Ovary (tissue), 9 donors: ENCODE data around the gene SEC14L2. TPM values are rescaled to one million over a fixed set of nuclear protein-coding genes. Genes with fewer than 3 reads are reported as not detected.
"Not testable (repeated sequence)": the region's sequence is repeated elsewhere in the genome, so short reads cannot be mapped to it uniquely, and the experiment has no call there.

Experiments used
- DNase-seq, 5 donors: peaks; one replicate each; pipeline ENCODE4 v3.0.0-alpha.2; 2019 to 2020
- H3K27ac ChIP-seq, 2 donors: fragments of 200-600 bp; one replicate each; pipeline versions ENCODE4 v1.5.1 to v1.8.0; 2019 to 2022
- H3K27me3 ChIP-seq: fragments of 200-600 bp; one replicate; pipeline ENCODE4 v1.8.0; 2022
- H3K36me3 ChIP-seq: fragments of 200-600 bp; sonication (generic); one replicate; pipeline ENCODE4 v1.5.1; 2019
- H3K4me1 ChIP-seq: one replicate; pipeline ENCODE4 v1.8.1; 2013; ENCODE audit warnings: mild to moderate bottlenecking, moderate library complexity; ENCODE audit not compliant: insufficient read depth
- H3K4me3 ChIP-seq: fragments of 200-600 bp; sonication (generic); one replicate; pipeline ENCODE4 v1.5.1; 2017
- H3K9me3 ChIP-seq, 2 donors: fragments of 200-600 bp in 1 of 2; sonication (generic) in 1 of 2; one replicate each; pipeline versions ENCODE4 v1.5.1 to v1.8.1; 2013 to 2019; ENCODE audit warnings: mild to moderate bottlenecking in 1 of 2, moderate library complexity in 1 of 2
- EP300 ChIP-seq: sonication (generic); formaldehyde crosslinking; IDR thresholded peaks from one replicate; pipeline ENCODE4 v1.6.1; 2017; ENCODE audit warnings: antibody characterized with exemption
- POLR2A ChIP-seq: fragments of 450-650 bp; IDR thresholded peaks from one replicate; pipeline ENCODE4 v1.6.1; 2017; ENCODE audit warnings: antibody characterized with exemption, mild to moderate bottlenecking, moderate library complexity
- WGBS, 3 donors: extraction: QIAGEN DNeasy Blood & Tissue Kit in 1 of 3; methylation state at CpG; one replicate each; pipeline versions ENCODE4 v1.1.5 to v1.1.7; 2013 to 2017; 5-methylcytosine and 5-hydroxymethylcytosine counted together
- intact Hi-C, 4 donors: fragments of 100-400 bp; cut with DNase I; formaldehyde crosslinking; loops; one replicate each; pipeline versions ENCODE4 v1.11.0 to v1.15.1; 2022 to 2023
- polyA plus RNA-seq, 2 donors: library from polyadenylated mRNA; stranded (reverse); fragments of 200-250 nt in 1 of 2; fragments of 350-450 nt in 1 of 2; fragmentation: Illumina TruSeq in 1 of 2; extraction: RNeasy Lipid Tissue Mini Kit (QIAGEN cat#74804) in 1 of 2; gene quantifications; one replicate each; pipeline ENCODE4 v1.2.3, GENCODE V29; 2013 to 2014
- total RNA-seq, 7 donors: library from RNA; depleted of rRNA in 2 of 7; stranded (reverse); fragments of >200 nt in 2 of 7; fragmentation: NEBNext Ultra II Directional in 3 of 7; extraction: Animal tissue kit (Norgen Biotek cat#: 25700) in 3 of 7; gene quantifications; one replicate each; pipeline versions ENCODE4 v1.1.0 to v1.2.4, GENCODE V29; 2016 to 2023
- TF ChIP-seq, protein P1 (sequence below), 3 donors: fragments of 450-650 bp in 2 of 3; fragments of 200-600 bp in 1 of 3; IDR thresholded peaks; one replicate each; pipeline versions ENCODE4 v1.5.1 to v1.8.0; 2016 to 2022; ENCODE audit warnings: antibody characterized with exemption in 3 of 3, mild to moderate bottlenecking in 1 of 3
- donor health status: DM: no; HTN: no; CAD: no; lungs with moderate emphysema.
- donor health status: DM: no; HTN: no; CAD: no.
- donor health status: Bipolar disorder and iron deficiency.
- donor health status: DM: yes; HTN: yes; CAD: no.
- donor health status: DM: no; HTN: no; CAD: no.
- donor health status: DM: yes; HTN: yes; CAD: no.

Gene SEC14L2
- total and polyA plus RNA-seq, 9 donors = 2.5 to 14.3 (median 8.2) TPM

DNA sequence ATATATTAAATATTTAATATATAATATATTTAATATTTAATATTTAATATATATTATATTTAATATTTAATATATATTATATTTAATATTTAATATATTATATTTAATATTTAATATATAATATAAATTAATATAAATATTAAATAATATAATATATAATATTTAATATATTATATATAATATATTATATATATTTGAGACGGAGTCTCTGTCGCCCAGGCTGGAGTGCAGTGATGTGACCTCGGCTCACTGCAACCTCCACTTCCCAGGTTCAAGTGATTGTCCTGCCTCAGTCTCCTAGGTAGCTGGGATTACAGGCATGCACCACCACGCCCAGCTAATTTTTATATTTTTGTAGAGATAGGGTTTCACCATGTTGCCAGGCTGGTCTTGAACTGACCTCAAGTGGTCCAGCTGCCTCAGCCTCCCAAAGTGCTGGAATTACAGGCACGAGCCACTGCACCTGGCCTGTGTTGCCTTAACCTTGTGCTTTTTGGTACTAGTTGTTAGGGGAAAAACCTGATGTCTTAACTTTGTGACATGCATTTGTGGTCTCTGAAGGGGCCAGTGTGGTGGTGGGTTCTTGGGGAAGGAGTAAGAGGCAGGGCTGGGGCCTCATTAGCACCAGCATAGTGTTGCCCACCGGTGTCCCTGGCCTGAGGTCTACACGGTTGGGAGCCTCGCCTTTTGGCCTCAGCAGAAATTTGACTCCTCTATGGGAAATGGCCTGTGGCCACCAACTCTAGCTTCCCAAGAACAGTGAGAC is 58.4 kb downstream of the SEC14L2 start:
- Histone ChIP-seq H3K36me3 (no peaks in the 10 kb centered on the region), H3K4me1 (peaks cover 2% of the 10 kb centered on the region), H3K4me3 (no peak overlapping the region), H3K27me3 (no peaks in the 10 kb centered on the region), H3K9me3 (no peaks in the 10 kb centered on the region), H3K27ac (no peak overlapping the region)
- TF ChIP-seq POLR2A (no peak), EP300 (no peak)
- TF ChIP-seq, protein P1, sequence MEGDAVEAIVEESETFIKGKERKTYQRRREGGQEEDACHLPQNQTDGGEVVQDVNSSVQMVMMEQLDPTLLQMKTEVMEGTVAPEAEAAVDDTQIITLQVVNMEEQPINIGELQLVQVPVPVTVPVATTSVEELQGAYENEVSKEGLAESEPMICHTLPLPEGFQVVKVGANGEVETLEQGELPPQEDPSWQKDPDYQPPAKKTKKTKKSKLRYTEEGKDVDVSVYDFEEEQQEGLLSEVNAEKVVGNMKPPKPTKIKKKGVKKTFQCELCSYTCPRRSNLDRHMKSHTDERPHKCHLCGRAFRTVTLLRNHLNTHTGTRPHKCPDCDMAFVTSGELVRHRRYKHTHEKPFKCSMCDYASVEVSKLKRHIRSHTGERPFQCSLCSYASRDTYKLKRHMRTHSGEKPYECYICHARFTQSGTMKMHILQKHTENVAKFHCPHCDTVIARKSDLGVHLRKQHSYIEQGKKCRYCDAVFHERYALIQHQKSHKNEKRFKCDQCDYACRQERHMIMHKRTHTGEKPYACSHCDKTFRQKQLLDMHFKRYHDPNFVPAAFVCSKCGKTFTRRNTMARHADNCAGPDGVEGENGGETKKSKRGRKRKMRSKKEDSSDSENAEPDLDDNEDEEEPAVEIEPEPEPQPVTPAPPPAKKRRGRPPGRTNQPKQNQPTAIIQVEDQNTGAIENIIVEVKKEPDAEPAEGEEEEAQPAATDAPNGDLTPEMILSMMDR (IDR thresholded peaks at IDR 0.05) = no peak
- no peak for DNase-seq
- intact Hi-C loops = loop anchor here in 1 of 4 donors (10.0 kb wide), 1 partner anchor 910 kb away; no protein-coding TSS in a partner anchor
- 82 to 87% (median 84%) methylated on average over 8 of the region's 8 CpGs for WGBS, 3 donors

DNA sequence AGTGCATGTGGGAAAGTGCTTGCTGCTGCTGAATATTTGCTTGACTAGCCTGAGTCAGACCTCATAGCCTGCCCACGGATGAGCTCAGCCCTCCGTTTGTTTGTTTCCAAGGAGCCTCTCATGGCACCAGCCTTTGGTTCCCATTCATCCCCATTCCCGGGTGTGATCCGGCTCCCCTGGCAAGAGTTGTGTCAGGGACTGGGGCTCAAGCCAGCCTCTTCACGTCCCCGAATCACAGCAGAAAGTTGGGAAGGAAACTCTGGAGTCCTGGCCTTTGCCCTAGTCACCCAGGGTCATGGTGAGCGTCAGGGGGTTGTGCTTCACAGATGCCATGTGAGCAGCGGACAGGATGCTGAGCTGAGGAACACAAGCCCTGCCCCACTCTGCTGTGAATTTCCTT is 61.2 kb downstream of the SEC14L2 start:
- no peak overlapping the region for H3K27ac ChIP-seq
- H3K4me1 ChIP-seq = no peaks in the 10 kb centered on the region
- intact Hi-C loops = loop anchor here in 1 of 4 donors (10.0 kb wide), 1 partner anchor 907 kb away; no protein-coding TSS in a partner anchor
- DNase-seq = no peak
- TF ChIP-seq, protein P1 (IDR thresholded peaks at IDR 0.05) = no peak
- TF ChIP-seq POLR2A = no peak
- no peak for TF ChIP-seq EP300
- no peaks in the 10 kb centered on the region for H3K27me3 ChIP-seq
- no peaks in the 10 kb centered on the region for H3K36me3 ChIP-seq
- 61 to 65% (median 64%) methylated on average over 8 of the region's 8 CpGs for WGBS, 3 donors
- H3K4me3 ChIP-seq = no peak overlapping the region
- no peaks in the 10 kb centered on the region for H3K9me3 ChIP-seq

DNA sequence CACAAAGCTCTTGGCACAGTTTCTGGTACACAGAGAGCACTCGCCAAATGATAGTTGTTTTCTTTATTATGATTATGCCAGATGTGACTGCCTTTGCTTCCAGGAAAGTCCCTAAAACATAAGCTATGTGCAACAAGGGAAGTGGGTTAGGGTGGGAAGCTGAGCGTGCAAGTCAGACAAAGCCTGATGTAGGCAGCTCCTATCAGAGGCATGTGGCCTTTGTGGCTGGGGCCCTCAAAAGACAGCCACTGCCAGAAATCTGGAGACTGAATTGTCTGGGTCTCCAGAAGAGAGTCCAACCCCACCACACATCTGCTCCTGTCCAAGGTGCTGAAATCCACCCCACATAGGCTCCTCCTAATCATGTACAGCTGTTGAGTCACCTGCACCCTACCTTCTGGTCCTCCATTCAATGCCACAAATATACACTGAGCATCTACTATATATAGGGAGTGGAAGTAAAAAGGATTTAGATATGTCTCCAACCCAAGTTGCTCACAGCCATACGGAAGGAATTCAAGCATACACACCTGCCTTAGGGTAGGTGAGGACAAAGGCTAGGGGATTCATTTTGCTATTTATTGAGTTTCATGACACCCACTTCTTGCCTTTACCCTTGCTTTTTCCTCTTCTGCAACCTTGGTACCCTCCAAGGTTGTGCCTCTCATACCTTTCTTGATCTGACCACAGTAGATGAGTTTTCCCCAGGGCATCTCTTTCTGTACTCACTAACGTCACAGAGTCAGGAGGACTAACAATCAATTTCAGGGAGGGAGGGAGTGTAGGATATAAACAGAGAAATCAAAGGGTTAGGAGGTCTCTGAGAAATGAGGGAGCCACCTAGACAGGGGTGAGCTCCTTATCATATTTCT is 62.6 kb downstream of the SEC14L2 start:
- no peak overlapping the region for H3K27ac ChIP-seq
- no peaks in the 10 kb centered on the region for H3K9me3 ChIP-seq
- WGBS, 3 donors = 26 to 58% (median 42%) methylated on average over 4 of the region's 4 CpGs
- H3K4me1 ChIP-seq = no peaks in the 10 kb centered on the region
- intact Hi-C loops = loop anchor here in 1 of 4 donors (10.0 kb wide), 1 partner anchor 905 kb away; no protein-coding TSS in a partner anchor
- no peaks in the 10 kb centered on the region for H3K36me3 ChIP-seq
- no peak for DNase-seq
- no peaks in the 10 kb centered on the region for H3K27me3 ChIP-seq
- no peak overlapping the region for H3K4me3 ChIP-seq
- TF ChIP-seq EP300 (no peak), POLR2A (no peak)
- TF ChIP-seq, protein P1 (IDR thresholded peaks at IDR 0.05) = no peak

DNA sequence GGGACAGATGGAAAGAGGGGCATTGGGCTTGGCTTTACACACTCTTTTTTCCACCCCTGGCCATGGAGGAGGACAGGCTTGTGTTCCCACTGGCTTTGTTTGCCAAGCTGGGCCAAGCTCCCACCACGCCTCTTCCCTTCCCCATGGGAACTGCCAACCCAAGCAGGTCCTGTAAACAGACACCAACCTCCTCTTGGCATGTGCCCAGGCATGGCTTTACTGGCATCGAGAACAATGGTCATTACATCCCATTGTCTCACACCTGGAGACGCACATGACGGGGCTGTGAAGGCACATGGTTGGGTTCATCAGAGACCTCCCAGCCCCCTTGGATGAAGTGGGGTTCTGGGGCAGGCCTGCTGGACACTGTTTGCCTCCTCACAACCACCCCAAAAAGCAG is 63.3 kb downstream of the SEC14L2 start:
- no peak overlapping the region for H3K4me3 ChIP-seq
- intact Hi-C loops = no loop called here
- H3K27ac ChIP-seq = no peak overlapping the region
- H3K4me1 ChIP-seq = no peaks in the 10 kb centered on the region
- DNase-seq = no peak
- no peaks in the 10 kb centered on the region for H3K27me3 ChIP-seq
- WGBS, 3 donors = 86 to 89% (median 89%) methylated on average over 2 to 4 of the region's 4 CpGs
- no peaks in the 10 kb centered on the region for H3K36me3 ChIP-seq
- no peaks in the 10 kb centered on the region for H3K9me3 ChIP-seq
- TF ChIP-seq EP300 = no peak

DNA sequence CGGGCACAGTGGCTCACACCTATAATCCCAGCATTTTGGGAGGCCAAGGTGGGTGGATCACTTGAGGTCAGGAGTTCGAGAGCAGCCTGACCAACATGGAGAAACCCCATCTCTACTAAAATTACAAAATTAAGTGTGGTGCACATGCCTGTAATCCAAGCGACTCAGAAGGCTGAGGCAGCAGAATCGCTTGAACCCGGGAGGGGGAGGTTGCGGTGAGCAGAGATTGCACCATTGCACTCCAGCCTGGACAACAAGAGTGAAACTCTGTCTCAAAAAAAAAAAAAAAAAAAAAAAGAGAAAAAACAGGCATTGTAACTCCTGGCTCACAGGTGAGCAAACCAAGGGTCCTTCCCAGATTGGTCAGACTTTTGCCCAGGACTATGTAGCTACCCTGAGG is 63.7 kb downstream of the SEC14L2 start:
- intact Hi-C loops, H3K9me3 ChIP-seq, H3K27ac ChIP-seq, H3K4me1 ChIP-seq, H3K4me3 ChIP-seq, DNase-seq, H3K36me3 ChIP-seq, H3K27me3 ChIP-seq: not testable (repeated sequence)
- 86 to 92% (median 89%) methylated on average over 6 of the region's 6 CpGs for WGBS, 3 donors
